HCT116 (cell line): ENCODE measurements around the gene TH. TPM values are rescaled to one million over a fixed set of nuclear protein-coding genes. Genes with fewer than 3 reads are reported as not detected.

ENCODE experiments used
- ATAC-seq: fragments of 200-7000 bp; cut with Tn5 transposase; 2 replicates; pipeline ENCODE4 v1.9.1; 2020; ENCODE audit warnings: mild to moderate bottlenecking, moderate library complexity
- BruUV-seq: library from RNA; stranded (reverse); fragments of 400-500 nt; replicated peaks from 2 replicates; lab custom pipeline; 2021; lab: Mats Ljungman, UMichigan
- CTCF ChIA-PET: fragments of 300-600 bp; sonication (Branson Sonifier 250); formaldehyde crosslinking; loops from one replicate; lab custom pipeline; 2021; ENCODE audit warnings: antibody characterized with exemption; lab: Charles Lee
- POLR2A ChIA-PET: fragments of 300-600, 350-600 bp; sonication (Branson Sonifier 250); formaldehyde crosslinking; loops from one replicate; lab custom pipeline; 2021; ENCODE audit warnings: antibody characterized with exemption; lab: Charles Lee
- RAD21 ChIA-PET, 2 experiments: fragments of 300-600 bp; sonication (Branson Sonifier 250); formaldehyde crosslinking; loops; one replicate each; lab custom pipeline; 2023; ENCODE audit warnings: low total read pairs in 2 of 2; ENCODE audit not compliant: uncharacterized antibody in 2 of 2, unreplicated experiment in 2 of 2, low non-redundant PET in 1 of 2; lab: Charles Lee
- DNase-seq: peaks from one replicate; pipeline ENCODE4 v3.0.0-alpha.2; 2010; ENCODE audit warnings: low read depth, low spot score
- H2AFZ ChIP-seq: fragments of 200-600 bp; shearing (Covaris generic), sonication (generic); 2 replicates; pipeline ENCODE4 v1.6.1; 2017; ENCODE audit warnings: low read depth, mixed run types, mixed read lengths, antibody characterized with exemption, low read length; ENCODE audit not compliant: poor library complexity, severe bottlenecking
- H3K27ac ChIP-seq: 2 replicates; pipeline ENCODE4 v1.5.1; 2012; ENCODE audit warnings: low read depth, low read length
- H3K27me3 ChIP-seq: fragments of 200-600 bp; sonication (generic); 2 replicates; pipeline ENCODE4 v1.6.1; 2016; ENCODE audit warnings: mixed run types, low read length, mixed read lengths; ENCODE audit not compliant: insufficient read depth
- H3K36me3 ChIP-seq, 2 experiments: fragments of 200-500 bp in 1 of 2; fragments of 200-600 bp in 1 of 2; sonication (Bioruptor generic) in 1 of 2; sonication (generic) in 1 of 2; 2 replicates each; pipeline versions ENCODE4 v1.5.1 to v1.6.1; 2014 to 2016; ENCODE audit warnings: low read length in 2 of 2, inconsistent platforms in 1 of 2, mixed read lengths in 1 of 2, mixed run types in 1 of 2; ENCODE audit not compliant: insufficient read depth in 2 of 2, control insufficient read depth in 1 of 2
- H3K4me1 ChIP-seq, 2 experiments: fragments of 200-600 bp in 1 of 2; sonication (generic) in 1 of 2; 2 replicates each; pipeline versions ENCODE4 v1.5.1 to v1.6.1; 2012 to 2017; ENCODE audit warnings: low read length in 2 of 2, inconsistent platforms in 1 of 2, mild to moderate bottlenecking in 1 of 2, mixed read lengths in 1 of 2, mixed run types in 1 of 2, moderate library complexity in 1 of 2; ENCODE audit not compliant: insufficient read depth in 2 of 2, control insufficient read depth in 1 of 2
- H3K4me2 ChIP-seq: fragments of 200-600 bp; sonication (generic); 2 replicates; pipeline ENCODE4 v1.6.1; 2017; ENCODE audit warnings: mixed run types, low read length, mixed read lengths
- H3K4me3 ChIP-seq, 2 experiments: fragments of 200-600 bp in 1 of 2; sonication (generic) in 1 of 2; replicated peaks in 1 of 2; 2 replicates each; pipeline ENCODE4 v1.5.1; 2011 to 2016; ENCODE audit warnings: low read length in 2 of 2, control low read depth in 1 of 2, low read depth in 1 of 2, mild to moderate bottlenecking in 1 of 2, mixed read lengths in 1 of 2, mixed run types in 1 of 2
- H3K79me2 ChIP-seq: fragments of 200-600 bp; sonication (generic); 2 replicates; pipeline ENCODE4 v1.6.1; 2017; ENCODE audit warnings: mild to moderate bottlenecking, mixed run types, low read length, moderate library complexity, mixed read lengths; ENCODE audit not compliant: insufficient read depth
- H3K9ac ChIP-seq: fragments of 200-600 bp; sonication (generic); 2 replicates; pipeline ENCODE4 v1.6.1; 2016; ENCODE audit warnings: low read length, mixed read lengths
- H3K9me2 ChIP-seq: fragments of 200-600 bp; sonication (generic), shearing (Covaris generic); 2 replicates; pipeline ENCODE4 v1.6.1; 2017; ENCODE audit warnings: mixed run types, mild to moderate bottlenecking, moderate library complexity; ENCODE audit not compliant: insufficient read depth
- H3K9me3 ChIP-seq, 2 experiments: fragments of 200-500 bp in 1 of 2; fragments of 200-600 bp in 1 of 2; sonication (Bioruptor generic) in 1 of 2; sonication (generic) in 1 of 2; 2 replicates each; pipeline ENCODE4 v1.6.1; 2014 to 2017; ENCODE audit warnings: low read length in 2 of 2, mixed read lengths in 2 of 2, inconsistent platforms in 1 of 2, low read depth in 1 of 2, mild to moderate bottlenecking in 1 of 2, mixed run types in 1 of 2, moderate library complexity in 1 of 2; ENCODE audit not compliant: control insufficient read depth in 1 of 2, insufficient read depth in 1 of 2
- H4K20me1 ChIP-seq: fragments of 200-600 bp; sonication (generic), shearing (Covaris generic); 2 replicates; pipeline ENCODE4 v1.6.1; 2017; ENCODE audit warnings: mixed run types, mild to moderate bottlenecking, moderate library complexity; ENCODE audit not compliant: insufficient read depth
- ELF1 ChIP-seq: IDR thresholded peaks from 2 replicates; pipeline ENCODE4 v1.6.1; 2012; ENCODE audit warnings: low read depth, borderline replicate concordance
- EZH2 ChIP-seq: fragments of 200-600 bp; sonication (generic); IDR thresholded peaks from 2 replicates; pipeline ENCODE4 v1.6.1; 2017; ENCODE audit warnings: antibody characterized with exemption, mixed run types
- FOSL1 ChIP-seq: IDR thresholded peaks from 2 replicates; pipeline ENCODE4 v1.6.1; 2012; ENCODE audit warnings: low read depth
- MAX ChIP-seq: IDR thresholded peaks from 2 replicates; pipeline ENCODE4 v1.6.1; 2012
- POLR2AphosphoS5 ChIP-seq: IDR thresholded peaks from 2 replicates; pipeline ENCODE4 v1.6.1; 2011; ENCODE audit warnings: mild to moderate bottlenecking, low read depth, low read length, moderate library complexity
- REST ChIP-seq: IDR thresholded peaks from 2 replicates; pipeline ENCODE4 v1.6.1; 2012; ENCODE audit warnings: low read depth
- SIN3A ChIP-seq: IDR thresholded peaks from 2 replicates; pipeline ENCODE4 v1.6.1; 2012; ENCODE audit warnings: low read depth
- TCF7L2 ChIP-seq: IDR thresholded peaks from 2 replicates; pipeline ENCODE4 v1.7.0; 2011; ENCODE audit warnings: borderline replicate concordance, inconsistent platforms; ENCODE audit not compliant: insufficient read depth, insufficient read length; ENCODE audit errors: extremely low read depth
- ZNF274 ChIP-seq: fragments of 200-500 bp; sonication (Bioruptor generic); IDR thresholded peaks from 2 replicates; pipeline ENCODE4 v1.6.1; 2014; ENCODE audit warnings: mild to moderate bottlenecking, low read depth, low read length, inconsistent platforms
- intact Hi-C: fragments of 100-400 bp; cut with micrococcal nuclease; formaldehyde crosslinking; loops from 2 replicates; pipeline ENCODE4 v1.10.0; 2022
- total RNA-seq: library from RNA; stranded (reverse); gene quantifications from one replicate; pipeline ENCODE4 v1.2.1, GENCODE V29; 2021; ENCODE audit not compliant: unreplicated experiment

TH gene
- total RNA-seq, 1 experiment from 2014 or later = not detected

GRCh38 chr11:2193099-2193887, 21.7 kb upstream of the TH start:
- H3K9me2 ChIP-seq = no peaks in the 10 kb centered on the region
- no TSS peak for BruUV-seq
- no peak overlapping the region for H3K4me2 ChIP-seq
- H3K4me1 ChIP-seq = peaks cover 0 to 12% of the 10 kb centered on the region in 2 experiments; a peak in 1 of 4 replicates
- H3K4me3 ChIP-seq = no peak overlapping the region
- H4K20me1 ChIP-seq = no peaks in the 10 kb centered on the region
- intact Hi-C loops = loop anchor here (10.0 kb wide), 1 partner anchor 342 kb away; no protein-coding TSS in a partner anchor
- no peak overlapping the region for H2AFZ ChIP-seq
- ChIA-PET POLR2A (no interaction called here), RAD21 (no interaction called here), CTCF (interaction anchor here (2.8 kb wide), 1 partner anchor 227 kb away, joined by 15 read pairs; no protein-coding TSS in a partner anchor)
- no peak overlapping the region for H3K9ac ChIP-seq
- no peaks in the 10 kb centered on the region for H3K9me3 ChIP-seq
- ATAC-seq (no peak), DNase-seq (no peak)
- no peak for TF ChIP-seq POLR2AphosphoS5
- TF ChIP-seq SIN3A = no peak
- no peak for TF ChIP-seq FOSL1
- TF ChIP-seq TCF7L2 = no peak
- no peak for TF ChIP-seq REST
- TF ChIP-seq MAX = no peak
- no peak for TF ChIP-seq ELF1
- no peak for TF ChIP-seq ZNF274
- no peak for TF ChIP-seq EZH2
- H3K36me3 ChIP-seq = no peaks in the 10 kb centered on the region
- no peaks in the 10 kb centered on the region for H3K27me3 ChIP-seq
- no peak overlapping the region for H3K27ac ChIP-seq
- no peaks in the 10 kb centered on the region for H3K79me2 ChIP-seq
